AG08395 (cell line): ENCODE data around the gene ZMYM2.

Experiments
- DNase-seq: peaks from one replicate; pipeline ENCODE4 v3.0.0; 2012; ENCODE audit warnings: mixed read lengths, low spot score

ZMYM2 gene

DNA sequence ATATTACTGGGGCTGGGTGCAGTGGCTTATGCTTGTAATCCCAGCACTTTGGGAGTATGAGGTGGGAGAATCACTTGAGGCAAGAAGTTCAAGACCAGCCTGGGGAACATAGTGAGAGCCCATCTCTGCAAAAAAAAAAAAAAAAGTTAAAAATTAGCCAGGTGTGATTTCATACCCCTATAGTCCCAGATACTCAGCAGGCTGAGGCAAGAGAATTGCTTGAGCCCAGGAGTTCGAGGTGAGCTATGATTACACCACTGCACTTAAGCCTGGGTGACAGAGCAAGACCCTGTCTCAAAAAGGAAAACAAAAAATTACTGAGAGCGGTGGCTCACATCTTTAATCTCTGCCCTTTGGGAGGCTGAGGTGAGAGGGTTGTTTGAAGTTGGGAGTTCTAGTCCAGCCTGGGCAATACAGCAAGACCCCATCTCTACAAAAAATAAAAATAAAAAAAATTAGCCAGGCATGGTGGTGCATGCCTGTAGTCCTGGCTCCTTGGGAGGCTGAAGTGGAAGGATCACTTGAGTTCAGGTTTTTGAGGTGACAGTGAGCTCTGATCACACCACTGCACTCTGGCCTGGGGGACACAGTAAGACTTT lies 87.5 kb downstream of the ZMYM2 start:
- no peak for DNase-seq

- DNase-seq = no peak
Observed at GRCh38 chr13:20049558-20050473, 91.3 kb downstream of the ZMYM2 start.

DNA sequence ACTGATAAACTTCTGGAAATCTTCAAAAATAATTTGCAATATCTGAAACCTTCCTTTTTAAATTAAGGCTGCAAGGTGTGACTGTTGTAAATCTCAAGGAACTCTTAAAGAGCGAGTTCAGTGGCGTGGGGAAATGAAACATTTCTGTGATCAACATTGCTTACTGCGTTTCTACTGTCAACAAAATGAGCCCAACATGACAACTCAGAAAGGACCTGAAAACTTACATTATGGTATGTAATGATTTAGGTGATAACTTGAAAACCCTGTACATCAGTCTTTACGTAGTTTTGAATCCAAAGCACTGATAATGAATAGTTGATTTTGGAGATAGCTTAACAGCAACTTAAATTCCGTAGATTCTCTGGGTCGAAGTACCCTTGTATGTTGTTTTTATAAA lies 92.8 kb downstream of the ZMYM2 start:
- no peak for DNase-seq

DNA sequence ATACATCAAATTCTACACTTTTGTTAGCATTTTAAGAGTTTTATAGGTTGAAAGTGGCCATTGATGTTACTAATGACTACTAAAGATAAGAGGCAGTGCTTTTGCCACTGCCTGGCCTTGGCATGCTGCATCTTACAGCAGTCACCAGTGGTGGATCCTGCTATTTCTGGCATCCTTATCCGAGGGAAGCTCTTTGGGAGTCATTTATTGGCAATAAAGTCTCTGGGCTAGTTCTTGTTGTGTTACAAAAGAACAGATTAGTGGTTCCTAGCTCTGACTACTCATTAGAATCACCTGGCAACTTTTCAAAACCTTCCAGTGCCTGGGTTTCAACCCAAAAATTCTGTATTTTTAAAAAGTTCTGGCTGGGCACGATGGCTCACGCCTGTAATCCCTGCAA lies 94.5 kb downstream of the ZMYM2 start:
- no peak for DNase-seq

- no peak for DNase-seq
Observed at GRCh38 chr13:20053891-20054290, 95.4 kb downstream of the ZMYM2 start.

GRCh38 chr13:20054586-20054985 lies 96.1 kb downstream of the ZMYM2 start:
- no peak for DNase-seq

- no peak for DNase-seq
Observed at GRCh38 chr13:20057214-20057613, 98.7 kb downstream of the ZMYM2 start.

DNA sequence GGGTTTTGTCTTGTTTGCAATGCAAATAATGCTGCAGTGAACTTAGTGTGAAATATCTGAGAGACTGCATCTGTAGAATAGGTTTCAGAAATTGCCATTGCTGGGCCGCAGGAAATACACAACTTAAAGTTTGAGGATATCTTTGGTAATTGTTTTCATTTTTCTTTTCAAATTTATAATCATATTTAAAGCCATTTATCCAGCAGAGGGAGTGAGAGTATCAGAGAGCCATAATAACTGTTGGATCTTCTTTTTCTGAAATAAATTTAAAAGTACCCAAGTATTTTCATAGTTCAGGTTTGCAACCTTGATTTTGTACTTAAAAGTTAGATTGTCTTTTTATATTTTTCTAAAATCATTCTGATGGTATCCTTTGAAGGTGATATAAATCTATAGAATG lies 99.4 kb downstream of the ZMYM2 start:
- DNase-seq = no peak

DNA sequence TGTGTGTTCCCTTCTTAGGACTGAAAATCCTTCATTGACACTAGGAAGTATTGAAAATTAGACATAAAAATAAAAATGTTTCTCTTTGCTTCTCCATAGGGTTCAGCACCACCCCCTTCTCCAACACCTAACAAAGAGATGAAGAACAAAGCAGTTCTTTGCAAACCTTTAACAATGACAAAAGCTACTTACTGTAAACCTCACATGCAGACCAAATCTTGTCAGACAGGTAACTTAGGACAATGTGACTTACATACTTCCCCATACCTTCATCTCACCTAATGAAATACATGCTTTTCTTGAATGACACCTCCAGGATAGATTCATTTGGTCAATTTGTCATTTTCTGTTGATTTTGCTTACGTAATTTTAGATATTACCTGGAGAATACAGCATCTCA lies 99.9 kb downstream of the ZMYM2 start:
- DNase-seq = no peak

- DNase-seq = no peak
Observed at GRCh38 chr13:20064128-20064527, 105.6 kb downstream of the ZMYM2 start.

- no peak for DNase-seq
Observed at GRCh38 chr13:20065516-20065915, 107.0 kb downstream of the ZMYM2 start.

GRCh38 chr13:20069956-20070355 lies 111.4 kb downstream of the ZMYM2 start:
- DNase-seq = no peak

GRCh38 chr13:20073775-20074174 lies 115.2 kb downstream of the ZMYM2 start:
- no peak for DNase-seq

DNA sequence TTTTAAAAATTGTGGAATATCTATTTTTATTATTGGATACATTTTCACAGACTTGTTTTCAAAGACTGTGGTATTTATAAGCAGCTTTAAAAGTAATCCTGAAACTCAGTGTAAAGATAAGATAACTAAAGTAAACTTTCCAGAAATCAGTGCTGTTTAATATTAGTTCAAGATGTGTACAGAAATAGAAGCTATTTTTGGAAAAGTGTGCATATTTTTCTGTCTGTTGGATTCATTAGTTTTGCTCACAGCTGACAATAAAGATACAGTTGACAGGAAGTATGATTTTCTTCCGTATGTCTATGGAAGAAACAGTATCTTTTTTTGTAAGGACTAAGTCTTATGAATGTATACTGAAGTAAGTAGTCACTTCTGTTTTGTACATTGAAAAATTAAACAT lies 116.4 kb downstream of the ZMYM2 start:
- no peak for DNase-seq

- DNase-seq = no peak
Observed at GRCh38 chr13:20077086-20077485, 118.6 kb downstream of the ZMYM2 start.

DNA sequence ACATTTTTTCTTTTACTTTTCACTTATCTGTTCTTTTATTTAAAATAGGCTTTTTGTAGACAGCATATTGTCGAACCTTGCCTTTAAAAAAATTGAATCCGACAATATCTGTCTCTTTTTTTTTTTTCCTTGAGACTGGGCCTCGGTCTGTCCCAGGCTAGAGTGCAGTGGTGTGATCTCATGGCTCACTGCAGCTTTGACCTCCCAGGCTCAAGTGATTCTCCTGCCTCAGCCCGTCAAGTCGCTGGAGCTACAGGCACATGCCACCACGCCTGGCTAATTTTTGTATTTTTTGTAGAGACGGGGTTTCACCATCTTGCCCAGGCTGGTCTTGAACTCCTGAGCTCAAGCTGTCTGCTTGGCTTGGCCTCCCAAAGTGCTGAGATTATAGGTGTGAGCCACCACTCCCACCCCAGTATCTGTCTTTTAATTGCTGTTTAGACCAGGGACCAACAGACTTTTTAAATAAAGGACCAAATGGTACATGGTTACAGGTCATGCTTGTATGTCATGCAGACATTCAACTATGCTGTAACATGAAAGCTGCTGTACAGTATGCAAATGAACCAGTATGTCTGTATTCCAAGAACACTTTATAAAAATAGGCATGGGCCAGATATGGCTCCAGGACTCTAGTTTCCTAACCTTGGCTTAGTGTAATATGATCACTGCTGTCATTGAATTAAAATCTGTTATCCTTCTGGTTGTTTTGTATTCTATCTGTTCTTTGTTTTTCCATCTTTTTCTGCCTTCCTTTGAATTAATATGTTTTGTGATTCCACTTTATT lies 122.0 kb downstream of the ZMYM2 start:
- DNase-seq = no peak

GRCh38 chr13:20090349-20090748 lies 131.8 kb downstream of the ZMYM2 start:
- peak; percentile 18 for DNase-seq

- DNase-seq = no peak
Observed at GRCh38 chr13:20093951-20094350, 135.4 kb downstream of the ZMYM2 start.

- DNase-seq = no peak
Observed at GRCh38 chr13:20099319-20099718, 140.8 kb downstream of the ZMYM2 start.

DNA sequence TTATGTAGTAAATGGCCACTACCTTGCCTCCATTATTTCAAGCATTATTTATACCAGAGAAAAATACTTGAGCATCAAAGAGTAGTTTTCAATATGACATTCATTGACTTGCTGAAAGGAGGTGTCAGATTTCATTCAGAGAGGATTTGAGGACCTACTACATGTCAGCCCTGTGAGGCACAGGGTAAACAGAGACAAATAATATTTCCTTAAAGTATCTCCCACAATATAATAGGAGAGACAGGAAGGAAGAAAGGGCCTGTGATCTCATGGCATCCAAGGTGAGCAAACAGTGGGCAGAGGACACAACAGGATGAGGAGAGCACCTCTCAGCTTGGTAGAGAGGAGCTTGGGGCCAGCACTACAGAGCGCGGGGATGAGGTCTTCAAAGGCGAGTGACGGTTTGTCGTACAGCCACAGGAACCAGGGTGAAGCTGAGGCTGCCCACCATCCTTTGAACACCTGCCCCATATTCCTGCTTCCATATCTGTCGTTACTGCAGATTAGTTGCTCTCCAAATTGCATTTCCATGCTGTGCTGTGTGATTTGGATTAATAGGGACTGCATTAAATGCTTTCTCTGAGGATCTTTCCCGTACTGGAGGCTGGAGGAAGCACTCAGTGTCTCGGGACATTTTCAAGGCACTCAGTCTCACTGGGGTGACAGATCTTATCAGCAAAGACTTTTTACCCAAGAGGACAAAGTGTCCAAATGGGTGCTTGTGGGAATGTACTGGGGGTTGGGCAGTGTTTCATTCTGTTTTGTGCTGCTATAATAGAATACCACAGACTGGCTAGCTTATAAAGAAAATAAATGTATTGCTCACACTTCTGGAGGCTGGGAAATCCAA lies 143.2 kb downstream of the ZMYM2 start:
- no peak for DNase-seq

GRCh38 chr13:20102525-20103180 lies 144.1 kb downstream of the ZMYM2 start:
- DNase-seq = no peak
